Pons (tissue), 1 donor: ENCODE measurements around the gene ADD2.
A peak's percentile ranks its signal among the peaks of the same experiment; 100 is the strongest.

Experiments used
- DNase-seq: peaks from one replicate; pipeline ENCODE4 v3.0.0-alpha.2; 2016; ENCODE audit warnings: low spot score

Gene ADD2

GRCh38 chr2:70702711-70703395 lies 65.1 kb downstream of the ADD2 start:
- DNase-seq = no peak

DNA sequence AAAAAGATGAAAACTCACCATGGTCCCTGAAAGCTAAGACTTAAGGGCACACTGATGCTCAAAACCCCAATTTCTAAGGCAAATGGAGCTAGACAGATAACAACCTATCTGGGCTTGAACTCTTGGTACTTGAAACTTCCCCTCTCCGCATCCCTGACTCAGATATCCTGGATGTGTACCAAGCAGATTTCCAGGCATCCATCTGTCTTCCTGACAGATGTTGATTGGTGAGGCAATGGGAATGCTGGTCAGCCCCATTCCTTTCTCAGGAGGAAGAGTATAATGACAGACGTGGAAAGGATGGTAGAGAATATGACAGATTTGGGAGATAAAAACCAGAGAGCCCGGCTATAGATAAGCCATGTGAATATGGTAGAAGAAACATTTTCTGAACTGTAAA lies 69.2 kb downstream of the ADD2 start:
- DNase-seq = no peak

DNA sequence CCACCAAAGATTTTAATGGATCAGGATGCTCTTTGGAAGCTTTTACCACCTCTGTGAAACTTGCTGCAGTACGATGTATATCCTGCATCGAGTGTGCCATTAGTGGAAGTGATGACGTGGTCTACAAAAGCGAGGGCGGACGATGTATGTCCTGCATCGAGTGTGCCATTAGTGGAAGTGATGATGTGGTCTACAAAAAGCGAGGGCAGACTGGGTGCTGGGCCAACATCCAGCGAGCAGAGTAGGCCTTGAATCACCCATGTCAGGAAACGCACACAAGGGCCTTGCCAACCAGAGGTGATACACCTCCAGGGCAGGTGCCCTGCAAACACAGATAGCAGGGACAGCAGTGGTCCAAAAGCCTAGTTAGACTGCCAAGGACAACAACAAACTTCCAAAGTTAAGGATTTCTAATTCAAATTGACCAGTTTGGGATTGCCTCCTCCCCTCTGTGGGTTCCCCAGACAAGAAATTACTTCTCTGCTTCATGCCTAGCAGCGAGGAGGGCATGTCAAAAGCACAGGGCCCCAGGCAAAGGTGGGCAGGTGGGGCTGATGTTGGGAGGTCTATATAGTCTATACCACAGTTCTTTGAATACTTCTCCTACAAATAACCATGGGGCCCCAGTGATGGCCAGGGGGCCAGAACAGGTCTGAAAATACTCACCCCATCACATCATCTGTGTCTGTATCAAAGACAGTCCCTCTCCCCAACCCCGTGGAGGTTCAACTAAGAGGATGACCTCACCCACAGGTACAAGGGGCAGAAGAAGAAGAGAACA lies 70.2 kb downstream of the ADD2 start:
- DNase-seq = no peak

DNA sequence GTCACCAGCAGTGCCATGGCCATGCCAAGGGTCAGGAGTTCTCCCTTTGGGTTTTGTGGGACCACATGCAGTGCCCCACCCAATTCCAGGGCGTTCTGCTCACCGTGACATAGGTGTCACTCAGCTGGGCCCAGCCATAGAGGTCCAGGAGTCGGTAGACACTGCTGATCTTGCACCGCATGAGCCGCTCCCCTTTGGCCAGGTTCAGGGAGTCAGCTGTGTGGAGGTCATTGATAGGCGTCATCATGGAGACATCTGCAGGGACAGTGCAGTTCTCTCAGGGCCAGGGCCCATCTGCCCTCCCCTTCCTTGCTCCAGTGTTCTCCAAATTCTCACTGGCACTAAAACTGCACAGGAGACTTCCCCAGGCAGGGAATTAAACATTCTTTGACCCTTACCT lies 71.9 kb downstream of the ADD2 start:
- DNase-seq = no peak

DNA sequence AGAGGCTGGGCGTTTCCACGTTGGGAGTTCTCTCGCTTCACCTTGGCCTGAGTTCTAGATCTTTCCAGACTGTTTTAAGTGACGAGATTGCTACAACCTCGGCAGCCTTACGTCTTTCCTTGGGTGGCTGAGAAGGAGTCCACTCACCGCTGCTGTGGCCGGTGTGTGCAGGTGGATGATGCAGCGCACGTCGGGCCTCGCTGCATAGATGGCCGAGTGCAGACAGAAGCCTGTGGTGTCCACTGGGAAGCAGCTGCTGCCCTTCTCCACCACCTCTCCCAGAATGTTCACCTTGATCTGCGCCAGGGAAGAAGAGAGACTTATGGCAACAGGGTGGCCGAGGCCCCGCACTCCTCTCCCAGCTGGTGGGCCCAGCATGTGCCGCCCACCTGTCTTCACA lies 75.7 kb downstream of the ADD2 start:
- no peak for DNase-seq

DNA sequence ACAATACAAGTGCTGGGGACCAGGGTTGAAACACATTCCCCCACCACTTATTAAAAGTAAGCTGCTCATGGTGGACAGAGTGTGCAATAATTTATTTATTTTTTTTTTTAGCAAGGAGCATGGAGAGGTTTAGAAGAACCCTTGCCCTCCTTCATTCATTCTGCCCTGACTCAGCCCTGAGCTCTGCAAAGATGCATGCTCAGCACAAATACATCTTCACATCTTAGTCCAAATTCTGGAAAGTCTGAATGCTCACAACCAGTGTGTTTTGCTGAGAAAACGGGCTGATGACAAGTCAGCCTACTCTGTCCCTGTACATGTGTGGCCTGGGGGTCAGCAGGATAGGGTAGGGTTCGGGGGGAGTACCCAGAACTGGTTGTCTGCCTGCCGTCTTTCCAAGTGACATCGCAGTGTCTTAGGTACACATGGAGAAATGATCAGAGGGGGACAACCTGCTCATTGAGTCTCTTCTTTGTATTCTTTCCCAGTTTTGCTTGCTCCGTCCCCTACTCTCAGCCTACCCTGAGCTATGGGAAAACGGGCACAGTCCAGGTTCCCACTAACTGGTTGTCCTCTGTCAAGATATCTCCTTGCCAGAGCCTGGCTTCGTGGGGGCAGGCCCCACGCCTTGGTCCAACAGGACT lies 76.4 kb downstream of the ADD2 start:
- no peak for DNase-seq

DNA sequence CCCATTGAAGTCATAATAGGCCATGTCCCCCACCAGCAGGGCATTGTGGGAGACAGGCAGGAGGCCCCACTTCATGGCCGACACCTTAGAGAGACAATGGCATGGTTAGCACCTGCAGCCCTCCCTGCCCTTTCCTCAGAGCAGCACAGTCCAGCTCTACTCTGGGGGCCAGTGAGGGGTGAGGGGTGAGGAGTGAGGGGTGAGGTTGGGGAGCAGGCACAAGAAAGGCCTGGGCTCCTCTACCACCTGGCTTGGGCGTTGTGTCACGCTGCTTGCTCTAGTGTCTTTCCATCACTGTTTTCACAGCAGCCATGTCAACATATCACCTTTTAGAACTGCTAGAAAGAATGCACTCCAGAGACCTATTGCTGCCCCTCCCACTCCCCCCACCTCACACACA lies 77.2 kb downstream of the ADD2 start:
- DNase-seq = no peak

- no peak for DNase-seq
Observed at GRCh38 chr2:70688427-70688826, 79.6 kb downstream of the ADD2 start.

DNA sequence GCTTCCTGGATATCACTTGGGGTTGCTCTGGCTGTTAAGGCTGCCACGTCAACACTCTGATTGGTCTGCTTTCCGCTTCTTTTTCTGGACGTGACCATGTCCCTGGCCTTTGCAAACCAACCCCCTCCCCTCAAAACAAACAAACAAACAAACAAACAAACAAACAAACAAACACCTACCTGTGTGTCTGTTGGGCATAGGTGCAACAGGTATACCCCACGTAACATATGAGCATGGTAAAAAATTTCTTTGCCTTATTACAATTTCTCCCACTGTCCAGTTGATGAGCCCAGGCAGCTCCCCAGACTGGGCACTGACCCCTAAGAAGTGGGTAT lies 80.6 kb downstream of the ADD2 start:
- DNase-seq = no peak

DNA sequence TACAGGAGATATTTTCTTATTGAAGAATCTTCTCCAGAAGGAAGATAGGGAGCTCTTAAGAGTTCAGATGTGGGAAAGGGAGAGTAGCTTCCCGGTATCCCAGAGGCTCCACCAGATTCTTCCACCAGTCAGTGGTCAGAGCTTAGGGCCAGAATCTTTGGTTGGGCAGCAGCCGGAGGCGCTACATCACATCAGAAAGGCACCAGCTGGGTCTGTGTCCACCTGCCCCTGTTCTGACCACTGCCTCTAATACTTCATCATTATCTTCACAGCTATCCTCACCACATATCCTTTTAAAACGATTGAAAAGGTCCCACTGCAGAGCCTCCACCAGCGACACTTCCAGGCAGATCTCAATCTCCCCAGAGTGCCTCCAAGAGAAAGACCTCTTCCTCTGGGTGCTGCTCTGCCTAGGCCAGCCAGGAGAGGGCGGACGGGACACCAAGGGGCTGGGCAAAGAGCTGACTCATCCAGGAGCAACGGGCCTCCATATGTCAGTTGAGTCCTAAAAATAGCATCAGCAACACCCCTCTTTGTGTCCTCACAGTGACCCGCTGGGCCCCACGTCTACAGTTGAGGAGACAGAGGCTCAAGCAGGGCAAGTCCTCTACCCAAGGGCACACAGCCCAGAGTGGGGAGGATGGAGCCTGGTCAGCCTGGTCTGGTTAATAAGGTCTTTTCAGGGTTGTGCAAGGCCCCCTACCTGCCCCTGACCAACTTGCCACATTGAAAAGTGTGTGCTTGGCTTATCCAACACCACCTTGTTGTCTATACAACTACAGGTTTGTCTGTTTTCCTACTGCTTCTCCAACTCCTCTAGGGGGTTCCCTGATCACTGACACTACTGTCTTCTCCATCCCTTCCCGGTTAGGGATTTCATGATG lies 81.2 kb downstream of the ADD2 start:
- no peak for DNase-seq

DNA sequence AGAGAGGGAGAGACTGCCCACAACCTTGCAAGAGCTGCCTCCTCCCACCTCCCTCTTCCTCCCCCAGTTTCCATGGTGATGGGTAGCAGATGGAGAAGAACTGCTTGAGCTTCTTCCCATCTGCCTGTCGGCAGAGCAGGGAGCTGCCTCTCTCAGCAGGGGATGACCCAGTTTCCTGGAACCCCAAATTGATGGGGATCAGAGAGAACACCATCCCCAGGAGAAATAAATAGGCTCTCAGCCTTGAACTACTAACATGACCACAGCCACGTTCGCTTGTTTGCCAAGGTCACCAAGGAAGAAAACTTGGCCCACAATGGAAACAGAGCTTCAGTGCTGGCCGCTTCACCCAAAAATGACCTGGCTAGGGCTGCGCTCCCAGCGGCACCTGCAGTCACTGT lies 82.2 kb downstream of the ADD2 start:
- peak; percentile 37 for DNase-seq

- DNase-seq = no peak
Observed at GRCh38 chr2:70684846-70685622, 83.0 kb downstream of the ADD2 start.

DNA sequence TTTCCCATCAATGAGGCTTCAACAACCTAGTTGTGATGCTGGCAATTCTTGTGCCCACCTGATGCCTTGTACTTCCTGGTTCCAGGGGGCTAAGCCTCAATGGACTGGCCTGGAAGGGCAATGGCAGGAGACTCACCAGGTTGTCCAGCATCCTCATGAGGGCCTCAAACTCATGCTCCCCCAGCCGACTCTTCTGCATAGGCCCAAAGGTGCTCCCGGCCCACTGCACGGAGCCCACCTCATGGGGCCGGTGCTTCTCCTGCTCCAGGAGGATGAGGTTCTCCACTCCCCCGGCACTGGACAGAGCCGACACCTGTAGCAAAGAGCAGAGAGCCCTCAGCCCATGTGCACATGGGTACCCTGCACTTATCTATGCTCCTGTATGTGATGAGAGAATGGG lies 84.5 kb downstream of the ADD2 start:
- DNase-seq = no peak

DNA sequence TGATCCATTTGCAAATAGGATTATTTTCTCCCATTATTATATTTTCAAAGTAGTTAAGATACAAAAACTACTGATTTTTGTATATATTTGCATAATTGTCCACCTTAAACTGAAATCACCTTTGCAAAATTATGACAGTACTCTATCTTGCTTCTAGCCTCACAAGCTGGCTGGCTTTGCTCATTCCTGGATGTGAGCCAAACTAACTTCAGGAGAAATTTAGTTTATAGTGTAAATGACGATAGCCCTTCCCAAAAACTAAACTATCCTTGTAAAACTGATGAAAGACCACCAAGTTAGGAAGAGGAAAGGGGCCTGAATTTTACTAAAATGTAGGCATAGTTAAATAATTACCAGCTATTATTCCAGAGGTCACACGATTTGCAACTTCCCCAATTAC lies 87.3 kb downstream of the ADD2 start:
- DNase-seq = no peak

- no peak for DNase-seq
Observed at GRCh38 chr2:70679259-70679658, 88.7 kb downstream of the ADD2 start.

GRCh38 chr2:70678576-70679143 lies 89.3 kb downstream of the ADD2 start:
- no peak for DNase-seq

GRCh38 chr2:70676301-70677035 lies 91.5 kb downstream of the ADD2 start:
- DNase-seq = no peak

DNA sequence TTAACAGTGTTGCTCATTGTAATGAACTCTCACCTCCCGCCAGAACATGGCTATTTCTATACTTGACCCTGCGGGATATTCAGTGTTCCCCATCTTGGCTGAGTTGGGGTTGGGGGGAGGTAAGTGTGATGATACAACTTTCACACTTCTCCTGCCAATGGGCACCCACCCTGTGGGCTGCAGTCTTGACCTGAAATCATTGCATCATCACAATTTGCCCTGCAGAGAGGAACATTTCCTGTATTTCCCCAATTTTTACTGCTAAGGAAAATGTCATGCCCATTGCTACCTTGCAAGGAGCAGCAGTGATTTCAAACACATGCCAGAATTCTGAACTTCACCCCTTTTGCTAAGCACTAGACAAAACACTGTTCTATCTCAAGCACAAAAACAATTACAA lies 92.1 kb downstream of the ADD2 start:
- no peak for DNase-seq

- no peak for DNase-seq
Observed at GRCh38 chr2:70674636-70675430, 93.2 kb downstream of the ADD2 start.
